ENCODE results near the gene CRK.
A peak's percentile ranks its signal among the peaks of the same experiment; 100 is the strongest.

Gene CRK

GRCh38 chr17:1485423-1486376 lies 29.7 kb upstream of the CRK start:
- no peak for DNase-seq

GRCh38 chr17:1484676-1485422 lies 28.8 kb upstream of the CRK start:
- no peak for DNase-seq

DNA sequence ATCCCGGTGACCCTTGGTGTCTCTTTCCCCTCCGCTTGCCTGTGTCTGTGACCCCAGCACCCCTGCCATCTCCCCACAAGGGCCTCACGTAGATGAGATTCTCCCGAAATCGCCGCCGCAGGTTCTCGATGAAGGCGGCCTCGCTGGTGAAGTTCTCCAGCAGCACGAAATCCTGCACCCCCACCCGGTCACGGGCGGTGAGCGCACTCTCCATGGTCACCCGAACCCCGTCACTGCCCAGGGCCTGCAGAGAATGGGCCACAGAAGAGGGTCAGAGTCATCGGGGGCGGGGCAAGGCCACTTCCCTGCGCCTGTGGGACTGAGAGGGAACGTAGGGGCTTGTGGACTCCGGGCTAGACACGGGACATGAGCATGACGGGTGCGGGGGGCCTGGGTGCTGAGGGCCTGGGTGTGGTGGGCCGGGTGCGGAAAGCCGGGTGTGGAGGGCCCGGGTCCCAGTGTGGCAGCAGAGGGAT lies 28.1 kb upstream of the CRK start:
- DNase-seq: no peak

DNA sequence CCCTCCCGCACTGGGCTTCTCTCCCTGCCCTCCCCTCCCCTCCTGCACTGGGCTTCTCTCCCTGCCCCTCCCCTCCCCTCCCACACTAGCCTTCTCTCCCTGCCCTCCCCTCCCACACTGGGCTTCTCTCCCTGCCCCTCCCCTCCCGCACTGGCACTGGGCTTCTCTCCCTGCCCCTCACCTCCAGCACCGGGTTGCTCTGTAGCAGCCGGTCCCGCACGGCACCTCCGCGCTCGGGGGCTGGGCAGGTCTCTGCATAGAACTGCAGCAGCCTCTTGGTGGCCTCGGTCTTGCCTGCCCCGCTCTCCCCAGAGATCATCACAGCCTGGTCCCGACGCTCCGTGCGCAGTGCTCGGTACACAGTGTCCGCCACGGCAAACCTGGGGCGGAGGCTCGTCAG lies 26.6 kb upstream of the CRK start:
- no peak for DNase-seq

GRCh38 chr17:1481736-1482135 lies 25.7 kb upstream of the CRK start:
- no peak for DNase-seq

DNA sequence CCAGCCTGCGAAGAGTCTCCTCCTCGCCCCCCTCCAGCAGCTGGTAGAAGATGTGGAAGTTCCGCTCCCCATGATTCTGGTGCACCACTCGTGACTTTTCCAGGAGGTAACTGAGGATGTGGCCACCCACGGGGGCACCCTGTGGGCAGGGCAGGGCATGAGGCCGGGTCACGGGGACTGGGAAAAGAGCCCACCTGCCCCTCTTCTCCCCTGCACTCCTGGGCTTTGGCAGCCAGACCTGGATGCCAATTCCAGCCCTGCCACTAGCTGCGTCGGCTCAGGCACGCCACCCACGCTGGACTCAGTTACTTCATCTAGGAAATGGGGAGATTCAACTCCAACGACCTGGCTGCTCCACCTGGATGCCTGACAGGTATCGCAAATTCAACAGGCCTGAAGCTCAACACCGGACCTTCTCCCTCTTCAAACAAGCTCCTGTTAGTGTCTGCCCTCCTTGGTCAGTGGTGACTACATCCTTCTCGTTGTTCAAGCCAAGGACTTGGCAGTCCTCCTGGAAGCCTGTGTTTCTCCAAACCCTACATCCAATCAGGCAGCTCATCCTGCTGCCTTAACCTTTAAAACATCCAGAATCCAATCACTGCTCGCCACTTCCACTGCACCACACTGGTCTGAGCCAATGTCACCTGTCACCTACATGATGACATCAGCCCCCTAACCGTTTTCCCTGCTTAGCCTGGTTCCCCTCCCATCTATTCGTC lies 24.9 kb upstream of the CRK start:
- no peak for DNase-seq

DNA sequence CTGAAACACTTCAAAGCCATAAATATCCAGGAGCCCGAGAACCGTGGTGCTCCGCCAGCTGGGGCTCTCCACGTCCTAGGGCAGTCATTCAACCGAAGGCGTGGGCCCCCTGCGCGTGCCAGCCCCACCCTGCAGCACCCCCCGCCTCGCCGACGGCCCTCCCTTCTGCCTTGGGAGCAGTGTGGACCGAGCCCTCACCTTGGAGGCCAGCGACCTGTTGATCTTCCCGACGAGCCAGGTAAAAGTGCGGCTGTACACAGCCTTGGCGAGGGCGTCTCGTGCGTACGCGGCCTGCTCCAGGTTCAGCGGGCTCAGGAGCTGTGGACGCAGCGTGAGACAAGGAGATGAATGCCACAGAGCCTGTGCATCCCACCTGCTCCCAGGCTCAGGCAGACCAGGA lies 22.4 kb upstream of the CRK start:
- DNase-seq: no peak

GRCh38 chr17:1475321-1475854 lies 19.4 kb upstream of the CRK start:
- no peak for DNase-seq

GRCh38 chr17:1474402-1475189 lies 18.6 kb upstream of the CRK start:
- no peak for DNase-seq

- DNase-seq: no peak
Measured at GRCh38 chr17:1473841-1474240, 17.8 kb upstream of the CRK start.

GRCh38 chr17:1473170-1473569 lies 17.1 kb upstream of the CRK start:
- peak in 1 of 2 experiments; percentile 4 for DNase-seq

DNA sequence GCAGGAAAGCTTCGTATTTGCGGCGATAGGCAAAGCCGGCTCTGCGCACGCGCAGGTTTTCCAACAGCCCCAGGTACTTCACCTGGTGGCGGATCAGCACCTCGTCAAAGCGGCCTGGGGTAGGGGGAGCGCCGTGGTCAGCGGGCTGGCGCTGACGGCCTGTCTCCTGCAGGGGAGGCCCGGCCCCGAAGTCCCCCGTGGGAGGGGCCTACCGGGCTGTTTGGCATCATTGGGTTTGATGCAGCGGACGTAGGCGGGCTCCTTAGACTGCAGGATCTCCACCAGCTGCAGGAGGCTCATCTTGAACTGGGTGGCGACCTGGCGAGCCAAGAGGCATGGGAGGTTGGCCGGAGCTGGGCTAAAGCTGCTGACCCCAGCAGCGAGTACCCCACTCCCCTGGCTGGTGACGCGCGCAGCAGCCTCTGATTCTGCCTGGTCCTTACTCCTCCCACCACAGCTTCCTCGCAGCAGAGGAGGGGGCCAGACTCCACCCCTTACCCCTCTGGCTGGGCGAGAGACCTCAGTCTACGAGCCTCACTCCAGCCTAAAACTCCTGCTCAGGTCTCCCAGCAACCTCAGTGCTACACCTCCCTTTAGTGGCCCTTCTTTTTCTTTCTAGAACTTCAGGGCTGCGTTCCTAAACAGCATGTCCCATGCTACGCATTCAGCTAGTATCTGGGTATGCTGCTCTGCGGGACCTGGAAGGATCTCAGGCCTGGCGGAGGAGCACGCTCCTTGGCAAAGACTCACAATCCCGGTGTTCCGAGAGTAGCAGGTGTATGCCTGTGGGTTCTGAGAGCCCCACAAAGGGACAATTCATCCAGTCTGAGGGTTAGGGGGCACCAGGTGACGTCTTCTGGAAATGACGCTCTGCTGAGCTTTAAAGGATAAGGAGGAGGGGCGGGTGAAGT lies 16.1 kb upstream of the CRK start:
- DNase-seq: no peak

DNA sequence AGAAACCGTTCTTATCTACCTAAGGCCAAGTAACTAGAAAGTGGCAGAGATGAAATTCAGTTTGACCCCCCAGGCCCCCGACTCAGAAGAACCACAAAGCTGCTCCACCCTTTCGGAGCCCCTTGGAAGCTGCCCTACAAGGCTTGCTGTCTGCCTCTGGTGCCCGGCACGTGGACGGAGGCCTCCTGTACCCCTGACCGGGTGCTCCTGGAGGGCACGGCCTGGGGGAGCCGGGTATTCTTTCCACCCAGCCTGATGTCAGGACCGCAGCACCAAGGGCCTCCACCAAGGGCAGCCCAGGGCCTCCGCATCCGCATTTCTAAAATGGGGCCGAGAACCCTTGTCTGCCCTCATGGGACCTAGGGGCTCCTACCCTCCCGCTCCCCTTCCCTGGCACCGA lies 15.5 kb upstream of the CRK start:
- no peak for DNase-seq

- no peak for DNase-seq
Measured at GRCh38 chr17:1470755-1471462, 14.9 kb upstream of the CRK start.

DNA sequence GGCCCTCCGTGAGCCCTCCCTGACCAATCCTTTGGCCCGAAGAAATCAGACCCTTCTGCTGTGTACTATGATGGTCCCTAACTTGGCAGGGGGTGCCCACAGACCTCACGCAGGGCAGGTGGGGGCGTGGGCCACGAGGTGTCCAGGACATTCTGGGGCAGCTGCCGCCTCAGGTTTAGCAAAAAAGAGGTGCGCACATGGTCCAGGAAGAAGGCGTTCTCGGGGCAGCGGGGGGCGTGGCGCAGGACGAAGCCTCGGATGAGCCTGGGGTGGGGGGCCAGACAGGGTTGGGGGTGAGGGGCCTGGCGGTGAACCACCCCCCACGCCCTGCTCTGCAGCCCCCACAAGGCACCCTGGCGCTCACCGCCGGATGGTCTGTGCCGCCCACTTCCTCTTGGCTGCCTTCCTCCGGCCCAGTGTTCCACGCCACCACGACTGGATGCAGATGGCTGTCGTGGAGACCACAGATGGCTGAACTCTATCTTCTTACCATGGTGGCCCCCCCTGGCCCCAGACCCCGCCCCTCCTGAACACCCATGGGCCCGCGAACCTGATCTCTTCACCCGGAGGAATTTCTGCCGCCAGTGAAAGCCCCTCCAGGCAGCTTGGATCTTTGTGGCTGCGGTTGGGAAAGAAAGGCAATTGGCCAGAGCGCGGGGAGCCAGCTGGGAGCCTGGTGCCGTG lies 14.2 kb upstream of the CRK start:
- no peak for DNase-seq

- no peak for DNase-seq
Measured at GRCh38 chr17:1469231-1469852, 13.3 kb upstream of the CRK start.

- no peak for DNase-seq
Measured at GRCh38 chr17:1467898-1468492, 12.0 kb upstream of the CRK start.

DNA sequence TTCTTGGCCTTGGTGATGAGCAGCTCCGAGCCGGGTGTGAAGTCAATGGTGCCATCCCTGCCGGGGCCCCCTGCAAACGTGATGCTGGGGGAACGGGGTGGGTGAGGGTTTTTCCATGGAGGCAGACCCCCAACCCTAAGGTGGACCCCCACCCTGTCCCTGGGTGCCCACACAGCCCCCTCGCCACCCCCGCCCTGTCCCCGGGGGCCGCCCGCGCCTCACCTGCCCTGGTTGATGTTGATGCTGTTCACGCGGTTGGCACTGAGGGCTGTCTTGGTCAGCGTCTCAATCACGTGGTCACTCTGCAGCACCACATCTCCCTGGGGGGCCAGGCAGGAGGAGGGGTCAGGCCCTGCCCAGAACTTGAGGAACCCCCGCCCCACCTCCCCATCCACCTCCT lies 11.2 kb upstream of the CRK start:
- DNase-seq: no peak

- no peak for DNase-seq
Measured at GRCh38 chr17:1464186-1464585, 8.2 kb upstream of the CRK start.
